IMR-90 (cell line): Measurements from ENCODE around the gene JAKMIP2. TPM values are rescaled to one million over a fixed set of nuclear protein-coding genes. Genes with fewer than 3 reads are reported as not detected.

Experiments used
- ATAC-seq: fragments of 200-7000 bp; cut with Tn5 transposase; 2 replicates; pipeline ENCODE4 v1.9.1; 2020; ENCODE audit warnings: low read depth, mild to moderate bottlenecking, moderate library complexity
- BruUV-seq: library from RNA; stranded (reverse); fragments of 400-500 nt; replicated peaks from 2 replicates; lab custom pipeline; 2021; lab: Mats Ljungman, UMichigan
- CTCF ChIA-PET: fragments of 300-600 bp; formaldehyde crosslinking; extraction: SDS; loops from one replicate; lab custom pipeline; 2021; ENCODE audit warnings: antibody characterized with exemption; lab: Yijun Ruan, JAX
- POLR2A ChIA-PET: fragments of 300-600 bp; sonication (Branson Sonifier 250); formaldehyde crosslinking; loops from one replicate; lab custom pipeline; 2022; ENCODE audit warnings: antibody characterized with exemption; ENCODE audit not compliant: unreplicated experiment; lab: Charles Lee
- DNase-seq: peaks from one replicate; pipeline ENCODE4 v3.0.0; 2013
- H2AFZ ChIP-seq: replicated peaks from 2 replicates; pipeline ENCODE3; 2013; ENCODE audit warnings: low read length, mild to moderate bottlenecking; ENCODE audit not compliant: poor library complexity
- H2AK5ac ChIP-seq: 2 replicates; pipeline ENCODE4 v1.6.1; 2013; ENCODE audit warnings: low read depth, low read length, inconsistent platforms
- H2AK9ac ChIP-seq: replicated peaks from 2 replicates; pipeline ENCODE3; 2013; ENCODE audit warnings: mild to moderate bottlenecking, low read depth, low read length, moderate library complexity; ENCODE audit not compliant: poor library complexity
- H2BK120ac ChIP-seq: 2 replicates; pipeline ENCODE4 v1.6.1; 2013; ENCODE audit warnings: low read depth, low read length, inconsistent platforms
- H2BK15ac ChIP-seq: 3 replicates; pipeline ENCODE4 v1.6.1; 2013; ENCODE audit warnings: low read depth, low read length, inconsistent platforms
- H2BK20ac ChIP-seq: 2 replicates; pipeline ENCODE4 v1.6.1; 2013; ENCODE audit warnings: low read depth, mild to moderate bottlenecking, inconsistent platforms, low read length, moderate library complexity
- H2BK5ac ChIP-seq: 2 replicates; pipeline ENCODE4 v1.6.1; 2013; ENCODE audit warnings: mild to moderate bottlenecking, low read depth, low read length, inconsistent platforms; ENCODE audit not compliant: poor library complexity, severe bottlenecking
- H3K14ac ChIP-seq: replicated peaks from 2 replicates; pipeline ENCODE4 v1.6.1; 2013; ENCODE audit warnings: low read depth, low read length, inconsistent platforms
- H3K18ac ChIP-seq: 2 replicates; pipeline ENCODE4 v1.6.1; 2013; ENCODE audit warnings: low read depth, low read length, control low read depth
- H3K23ac ChIP-seq: 2 replicates; pipeline ENCODE4 v1.6.1; 2013; ENCODE audit warnings: low read depth, low read length, inconsistent platforms
- H3K27ac ChIP-seq: 2 replicates; pipeline ENCODE4 v1.5.1; 2013; ENCODE audit warnings: mild to moderate bottlenecking, control low read depth, low read length; ENCODE audit not compliant: insufficient read depth
- H3K27me3 ChIP-seq: 2 replicates; pipeline ENCODE4 v1.6.1; 2013; ENCODE audit warnings: low read length; ENCODE audit not compliant: control insufficient read depth, insufficient read depth
- H3K36me3 ChIP-seq: 2 replicates; pipeline ENCODE4 v1.6.1; 2013; ENCODE audit warnings: low read length, mixed read lengths; ENCODE audit not compliant: control insufficient read depth, insufficient read depth
- H3K4ac ChIP-seq: 2 replicates; pipeline ENCODE4 v1.6.1; 2013; ENCODE audit warnings: low read depth, low read length, inconsistent platforms
- H3K4me1 ChIP-seq: 2 replicates; pipeline ENCODE4 v1.6.1; 2013; ENCODE audit warnings: low read length, mixed read lengths; ENCODE audit not compliant: control insufficient read depth, insufficient read depth
- H3K4me2 ChIP-seq: 2 replicates; pipeline ENCODE4 v1.6.1; 2013; ENCODE audit warnings: low read depth, mild to moderate bottlenecking, control low read depth, low read length, moderate library complexity
- H3K4me3 ChIP-seq: 2 replicates; pipeline ENCODE4 v1.5.1; 2013; ENCODE audit warnings: low read depth, mild to moderate bottlenecking, control low read depth, low read length, moderate library complexity; ENCODE audit not compliant: insufficient read depth
- H3K56ac ChIP-seq: 2 replicates; pipeline ENCODE4 v1.6.1; 2013; ENCODE audit warnings: low read length, inconsistent platforms; ENCODE audit not compliant: insufficient read depth; ENCODE audit errors: extremely low read depth
- H3K79me1 ChIP-seq, 2 experiments: 2 replicates each; pipeline ENCODE4 v1.6.1; 2013; ENCODE audit warnings: low read length in 2 of 2, inconsistent platforms in 1 of 2, low read depth in 1 of 2
- H3K9ac ChIP-seq: 2 replicates; pipeline ENCODE4 v1.6.1; 2013; ENCODE audit warnings: low read depth, low read length, control low read depth
- H3K9me1 ChIP-seq: 2 replicates; pipeline ENCODE4 v1.6.1; 2013; ENCODE audit warnings: low read length, inconsistent platforms; ENCODE audit not compliant: insufficient read depth
- H3K9me3 ChIP-seq: 2 replicates; pipeline ENCODE4 v1.6.1; 2013; ENCODE audit warnings: low read length; ENCODE audit not compliant: control insufficient read depth, insufficient read depth
- H4K20me1 ChIP-seq: 2 replicates; pipeline ENCODE4 v1.6.1; 2013; ENCODE audit warnings: low read length, inconsistent platforms; ENCODE audit not compliant: insufficient read depth
- H4K5ac ChIP-seq: 2 replicates; pipeline ENCODE4 v1.6.1; 2013; ENCODE audit warnings: mild to moderate bottlenecking, low read depth, low read length, control low read depth
- H4K8ac ChIP-seq, 2 experiments: 2 replicates each; pipeline ENCODE4 v1.6.1; 2013; ENCODE audit warnings: low read depth in 2 of 2, low read length in 2 of 2, control low read depth in 1 of 2, inconsistent platforms in 1 of 2
- H4K91ac ChIP-seq: 2 replicates; pipeline ENCODE4 v1.6.1; 2013; ENCODE audit warnings: low read depth, low read length, inconsistent platforms; ENCODE audit not compliant: insufficient read depth
- BHLHE40 ChIP-seq: fragments of 150-350 bp; IDR thresholded peaks from 2 replicates; pipeline ENCODE4 v1.6.1; 2016; ENCODE audit warnings: mild to moderate bottlenecking, low read depth, low read length
- CEBPB ChIP-seq: IDR thresholded peaks from 2 replicates; pipeline ENCODE4 v1.6.1; 2012; ENCODE audit warnings: low read depth, low read length, improper control_type of control experiment
- CHD1 ChIP-seq: IDR thresholded peaks from 2 replicates; pipeline ENCODE4 v1.6.1; 2012; ENCODE audit warnings: low read depth, low read length, improper control_type of control experiment
- FOS ChIP-seq: fragments of 150-350 bp; IDR thresholded peaks from 2 replicates; pipeline ENCODE4 v1.6.1; 2016; ENCODE audit warnings: low read depth, low read length
- MAFK ChIP-seq: IDR thresholded peaks from 2 replicates; pipeline ENCODE4 v1.6.1; 2012; ENCODE audit warnings: low read depth, low read length, improper control_type of control experiment
- MAZ ChIP-seq: IDR thresholded peaks from 2 replicates; pipeline ENCODE4 v1.6.1; 2012; ENCODE audit warnings: low read depth, mild to moderate bottlenecking, low read length, improper control_type of control experiment, moderate library complexity, borderline replicate concordance
- MXI1 ChIP-seq: IDR thresholded peaks from 2 replicates; pipeline ENCODE4 v1.6.1; 2012; ENCODE audit warnings: low read depth, mild to moderate bottlenecking, low read length, moderate library complexity, borderline replicate concordance
- NFE2L2 ChIP-seq: fragments of 150-350 bp; IDR thresholded peaks from 2 replicates; pipeline ENCODE4 v1.6.1; 2016; ENCODE audit warnings: low read depth, mild to moderate bottlenecking, low read length
- POLR2A ChIP-seq: IDR thresholded peaks from 2 replicates; pipeline ENCODE4 v1.6.1; 2012; ENCODE audit warnings: mild to moderate bottlenecking, low read depth, low read length
- RAD21 ChIP-seq: IDR thresholded peaks from 2 replicates; pipeline ENCODE4 v1.6.1; 2012; ENCODE audit warnings: low read length, improper control_type of control experiment
- RCOR1 ChIP-seq: IDR thresholded peaks from 2 replicates; pipeline ENCODE4 v1.6.1; 2012; ENCODE audit warnings: mild to moderate bottlenecking, low read length, improper control_type of control experiment; ENCODE audit not compliant: insufficient replicate concordance
- RFX5 ChIP-seq: IDR thresholded peaks from 2 replicates; pipeline ENCODE4 v1.8.0; 2012; ENCODE audit warnings: low read depth, mild to moderate bottlenecking, low read length, moderate library complexity
- SMC3 ChIP-seq: fragments of 150-350 bp; IDR thresholded peaks from 2 replicates; pipeline ENCODE4 v1.6.1; 2016; ENCODE audit warnings: low read depth, mild to moderate bottlenecking, antibody characterized with exemption, low read length, moderate library complexity
- WGBS, 2 experiments: methylation state at CpG; one replicate each; pipeline versions ENCODE4 v1.1.5 to v1.1.7; 2013; ENCODE audit warnings: missing lambda C conversion rate in 2 of 2; ENCODE audit not compliant: insufficient read length in 1 of 2; ENCODE audit errors: extremely low coverage in 2 of 2; 5-methylcytosine and 5-hydroxymethylcytosine counted together
- dilution Hi-C: fragments of 300-500 bp; cut with HindIII; formaldehyde crosslinking; loops from one replicate; pipeline ENCODE4 v1.14.3; 2018; ENCODE audit warnings: low sequenced_read_pairs; ENCODE audit not compliant: unreplicated experiment
- in situ Hi-C: fragments of 300-500 bp; cut with MboI; formaldehyde crosslinking; loops from 3 replicates; pipeline ENCODE4 v1.14.3; 2019; ENCODE audit warnings: low sequenced_read_pairs, inconsistent platforms, mixed read lengths
- intact Hi-C: fragments of 100-400 bp; cut with micrococcal nuclease; formaldehyde crosslinking; loops from 2 replicates; pipeline ENCODE4 v1.10.0; 2022
- polyA plus RNA-seq, 3 experiments: library from polyadenylated mRNA; depleted of rRNA; stranded (reverse); fragments of >200 nt; gene quantifications; 2 replicates each; pipeline ENCODE4 v1.2.3, GENCODE V29; 2012; ENCODE audit warnings: low replicate concordance in 1 of 3
- total RNA-seq: library from RNA; depleted of rRNA; stranded (reverse); fragments of >200 nt; gene quantifications from 2 replicates; pipeline ENCODE4 v1.2.3, GENCODE V29; 2012
- TF ChIP-seq, protein P1 (sequence below): conservative IDR thresholded peaks from 2 replicates; pipeline ENCODE4 v1.5.1; 2012; ENCODE audit warnings: mild to moderate bottlenecking, low read depth, low read length, improper control_type of control experiment
- TF ChIP-seq, protein P2 (sequence below): fragments of 150-350 bp; IDR thresholded peaks from 2 replicates; pipeline ENCODE4 v1.6.1; 2016; ENCODE audit warnings: low read depth, mild to moderate bottlenecking, low read length, moderate library complexity, borderline replicate concordance
- TF ChIP-seq, protein P3 (sequence below): fragments of 150-350 bp; IDR thresholded peaks from 2 replicates; pipeline ENCODE4 v1.6.1; 2017; ENCODE audit warnings: mild to moderate bottlenecking, antibody characterized with exemption, low read length, low read depth

JAKMIP2 gene
- total and polyA plus RNA-seq, 2 of the 4 experiments (the other 2 are of a cell fraction), result under 0.01 TPM; not detected in 1

DNA sequence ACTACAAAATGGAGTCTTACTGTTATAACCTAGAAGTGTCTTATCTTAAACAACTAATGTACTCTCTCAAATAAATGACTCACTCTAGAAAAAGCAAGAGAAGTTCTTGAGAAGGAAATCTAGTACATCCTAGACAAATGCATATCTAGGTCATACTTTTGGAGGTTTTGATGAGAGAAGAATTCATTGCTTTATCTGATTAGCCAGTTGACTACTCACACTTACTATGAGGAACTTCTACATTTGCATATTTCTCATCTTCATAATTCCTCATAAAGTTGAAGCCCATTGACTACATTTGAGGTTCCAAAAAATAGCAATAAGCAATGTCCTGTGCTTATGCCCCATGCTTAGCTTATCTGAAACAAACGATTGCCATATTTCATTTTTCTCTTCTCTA, 2.8 kb downstream of the JAKMIP2 start:
- Histone ChIP-seq H2AK5ac (no peak overlapping the region), H2BK15ac (no peak overlapping the region), H3K36me3 (no peaks in the 10 kb centered on the region), H3K9me3 (no peaks in the 10 kb centered on the region), H2BK5ac (no peak overlapping the region), H2BK120ac (no peak overlapping the region), H3K27ac (no peak overlapping the region), H3K18ac (no peak overlapping the region), H4K8ac (no peak overlapping the region), H3K23ac (no peak overlapping the region), H3K4me2 (no peak overlapping the region), H3K4me3 (no peak overlapping the region), H2BK20ac (no peak overlapping the region), H3K9ac (no peak overlapping the region), H3K4ac (no peak overlapping the region), H3K4me1 (no peaks in the 10 kb centered on the region), H2AK9ac (no peak overlapping the region), H3K79me1 (no peaks in the 10 kb centered on the region), H4K20me1 (no peaks in the 10 kb centered on the region), H2AFZ (no peak overlapping the region), H3K9me1 (no peaks in the 10 kb centered on the region), H3K27me3 (no peaks in the 10 kb centered on the region), H3K14ac (no peak overlapping the region), H4K5ac (no peak overlapping the region), H3K56ac (no peak overlapping the region), H4K91ac (no peak overlapping the region)
- intact Hi-C loops (loop anchor here (5.0 kb wide), 1 partner anchor 67 kb away; no protein-coding TSS in a partner anchor), in situ Hi-C loops (no loop called here), dilution Hi-C loops (no loop called here)
- BruUV-seq, result no TSS peak
- ChIA-PET POLR2A (no interaction called here), CTCF (no interaction called here)
- TF ChIP-seq CHD1, result no peak
- no peak for TF ChIP-seq MAFK
- TF ChIP-seq, protein P1, sequence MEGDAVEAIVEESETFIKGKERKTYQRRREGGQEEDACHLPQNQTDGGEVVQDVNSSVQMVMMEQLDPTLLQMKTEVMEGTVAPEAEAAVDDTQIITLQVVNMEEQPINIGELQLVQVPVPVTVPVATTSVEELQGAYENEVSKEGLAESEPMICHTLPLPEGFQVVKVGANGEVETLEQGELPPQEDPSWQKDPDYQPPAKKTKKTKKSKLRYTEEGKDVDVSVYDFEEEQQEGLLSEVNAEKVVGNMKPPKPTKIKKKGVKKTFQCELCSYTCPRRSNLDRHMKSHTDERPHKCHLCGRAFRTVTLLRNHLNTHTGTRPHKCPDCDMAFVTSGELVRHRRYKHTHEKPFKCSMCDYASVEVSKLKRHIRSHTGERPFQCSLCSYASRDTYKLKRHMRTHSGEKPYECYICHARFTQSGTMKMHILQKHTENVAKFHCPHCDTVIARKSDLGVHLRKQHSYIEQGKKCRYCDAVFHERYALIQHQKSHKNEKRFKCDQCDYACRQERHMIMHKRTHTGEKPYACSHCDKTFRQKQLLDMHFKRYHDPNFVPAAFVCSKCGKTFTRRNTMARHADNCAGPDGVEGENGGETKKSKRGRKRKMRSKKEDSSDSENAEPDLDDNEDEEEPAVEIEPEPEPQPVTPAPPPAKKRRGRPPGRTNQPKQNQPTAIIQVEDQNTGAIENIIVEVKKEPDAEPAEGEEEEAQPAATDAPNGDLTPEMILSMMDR, result no peak
- TF ChIP-seq RCOR1, result no peak
- TF ChIP-seq SMC3, result no peak
- TF ChIP-seq POLR2A, result no peak
- no peak for TF ChIP-seq BHLHE40
- TF ChIP-seq, protein P2, sequence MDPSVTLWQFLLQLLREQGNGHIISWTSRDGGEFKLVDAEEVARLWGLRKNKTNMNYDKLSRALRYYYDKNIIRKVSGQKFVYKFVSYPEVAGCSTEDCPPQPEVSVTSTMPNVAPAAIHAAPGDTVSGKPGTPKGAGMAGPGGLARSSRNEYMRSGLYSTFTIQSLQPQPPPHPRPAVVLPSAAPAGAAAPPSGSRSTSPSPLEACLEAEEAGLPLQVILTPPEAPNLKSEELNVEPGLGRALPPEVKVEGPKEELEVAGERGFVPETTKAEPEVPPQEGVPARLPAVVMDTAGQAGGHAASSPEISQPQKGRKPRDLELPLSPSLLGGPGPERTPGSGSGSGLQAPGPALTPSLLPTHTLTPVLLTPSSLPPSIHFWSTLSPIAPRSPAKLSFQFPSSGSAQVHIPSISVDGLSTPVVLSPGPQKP, result no peak
- no peak for TF ChIP-seq NFE2L2
- no peak for TF ChIP-seq FOS
- TF ChIP-seq RFX5, result no peak
- TF ChIP-seq MAZ, result no peak
- TF ChIP-seq RAD21, result no peak
- no peak for TF ChIP-seq CEBPB
- TF ChIP-seq, protein P3, sequence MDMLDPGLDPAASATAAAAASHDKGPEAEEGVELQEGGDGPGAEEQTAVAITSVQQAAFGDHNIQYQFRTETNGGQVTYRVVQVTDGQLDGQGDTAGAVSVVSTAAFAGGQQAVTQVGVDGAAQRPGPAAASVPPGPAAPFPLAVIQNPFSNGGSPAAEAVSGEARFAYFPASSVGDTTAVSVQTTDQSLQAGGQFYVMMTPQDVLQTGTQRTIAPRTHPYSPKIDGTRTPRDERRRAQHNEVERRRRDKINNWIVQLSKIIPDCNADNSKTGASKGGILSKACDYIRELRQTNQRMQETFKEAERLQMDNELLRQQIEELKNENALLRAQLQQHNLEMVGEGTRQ, result no peak
- no peak for TF ChIP-seq MXI1
- no peak for ATAC-seq
- no CpG with 5 or more reads among the region's 1 CpG for WGBS, 2 experiments
- DNase-seq, result no peak
